ENCODE measurements around the gene BDH1. TPM values are rescaled to one million over a fixed set of nuclear protein-coding genes. Genes with fewer than 3 reads are reported as not detected.

Gene BDH1
- total and polyA plus RNA-seq, 2 of the 8 experiments (the other 6 are each of a cell fraction or from before 2014, with no cell fraction given), result 27.2 to 28.1 TPM

DNA sequence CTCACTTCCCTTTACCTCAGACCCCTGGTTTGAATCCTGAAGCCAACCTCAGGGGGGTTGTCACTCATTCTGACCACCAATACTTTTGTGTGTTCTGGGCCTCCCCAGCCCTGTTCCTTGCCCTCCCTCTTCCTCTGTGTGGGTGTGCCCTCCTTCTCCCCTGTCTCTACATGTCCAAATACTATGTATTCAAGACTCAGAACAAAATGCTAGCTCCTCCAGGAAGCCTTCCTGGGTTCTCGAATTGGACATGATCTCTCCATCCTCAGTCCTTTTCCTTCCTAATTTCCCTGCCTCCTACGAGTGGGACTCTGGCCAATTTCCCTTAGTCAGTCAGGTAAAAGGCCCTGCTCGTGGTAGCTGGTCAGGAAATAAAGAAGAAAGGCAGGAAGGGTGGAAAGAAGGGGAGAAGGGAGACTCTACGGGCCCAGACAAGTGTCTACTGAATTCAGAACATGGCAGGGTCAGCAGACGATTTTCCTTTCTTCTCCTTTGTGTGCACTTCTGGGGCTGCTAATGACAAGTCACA lies 79.7 kb downstream of the BDH1 start:
- ChIA-PET CTCF (ENCODE audit: partially characterized antibody) (interaction anchor here (0.7 kb wide), 1 partner anchor 21 kb away, joined by 3 read pairs; no protein-coding TSS in a partner anchor), POLR2A (ENCODE audit: partially characterized antibody) (no interaction called here)
- Histone ChIP-seq H3K18ac (ENCODE audit: extremely low read depth, low read length) (no peak overlapping the region), H3K79me2 (ENCODE audit: control insufficient read depth in 1 of 2, insufficient read depth in 2 of 2, low read length in 2 of 2) (no peaks in the 10 kb centered on the region), H3K56ac (replicated peaks; ENCODE audit: insufficient read length, low read depth, low read length) (no peak overlapping the region), H3K9ac (replicated peaks in 1 of 4; ENCODE audit: extremely low read depth in 1 of 4, low read depth in 3 of 4, low read length in 3 of 4) (no peak overlapping the region), H2BK20ac (ENCODE audit: low read length) (no peak overlapping the region), H3K4me3 (ENCODE audit: extremely low read depth in 1 of 4, insufficient read depth in 2 of 4, low read depth in 3 of 4, low read length in 4 of 4) (no peak overlapping the region), H2AK5ac (ENCODE audit: low read depth, low read length) (no peak overlapping the region), H3K4me2 (ENCODE audit: insufficient read depth in 1 of 2, low read depth in 2 of 2, low read length in 2 of 2) (no peak overlapping the region), H3K4me1 (replicated peaks in 1 of 4; ENCODE audit: control insufficient read depth in 3 of 4, insufficient read depth in 4 of 4, low read length in 3 of 4) (peaks cover 0 to 3% (median 0%) of the 10 kb centered on the region in 4 experiments; a peak in 1 of 7 replicates), H3K23ac (ENCODE audit: insufficient read length) (no peak overlapping the region), H3K4ac (replicated peaks; ENCODE audit: insufficient read length, low read depth, low read length) (no peak overlapping the region), H2BK15ac (ENCODE audit: low read length) (no peak overlapping the region), H4K8ac (ENCODE audit: extremely low read depth, insufficient read depth, low read length) (no peak overlapping the region), H3K9me3 (ENCODE audit: insufficient read depth in 2 of 2, low read depth in 1 of 2, low read length in 1 of 2) (no peaks in the 10 kb centered on the region), H3K23me2 (ENCODE audit: low read depth, low read length) (no peaks in the 10 kb centered on the region), H2BK120ac (replicated peaks; ENCODE audit: low read depth, low read length) (no peak overlapping the region), H2BK12ac (ENCODE audit: low read depth, low read length) (no peak overlapping the region), H4K5ac (ENCODE audit: insufficient read length, low read depth, low read length) (no peak overlapping the region), H3K79me1 (ENCODE audit: low read depth, low read length) (no peaks in the 10 kb centered on the region), H2BK5ac (ENCODE audit: low read depth, low read length) (no peak overlapping the region), H3K14ac (ENCODE audit: insufficient read length) (no peak overlapping the region), H4K91ac (replicated peaks; ENCODE audit: insufficient read length, low read length) (no peak overlapping the region), H3K27me3 (replicated peaks in 1 of 4; ENCODE audit: control insufficient read depth in 3 of 4, extremely low read depth in 1 of 4, insufficient read depth in 3 of 4, low read length in 3 of 4) (peaks cover 0 to 3% (median 0%) of the 10 kb centered on the region in 4 experiments; a peak in 1 of 7 replicates), H2AFZ (ENCODE audit: low read length) (peak overlapping the region; percentile 89; the same call in 1 of the 2 replicates), H3K27ac (ENCODE audit: low read depth, low read length) (no peak overlapping the region), H3K36me3 (ENCODE audit: control insufficient read depth in 2 of 4, insufficient read depth in 4 of 4, low read length in 3 of 4) (no peaks in the 10 kb centered on the region), H4K20me1 (replicated peaks in 1 of 2; ENCODE audit: control insufficient read depth in 1 of 2, insufficient read depth in 2 of 2, low read length in 2 of 2) (no peaks in the 10 kb centered on the region)
- no peak for DNase-seq (ENCODE audit: low read depth in 1 of 2, low spot score in 2 of 2)
- TF ChIP-seq RXRA (IDR thresholded peaks at IDR 0.05; ENCODE audit: insufficient read depth, low read depth, low read length), result no peak
- no peak for TF ChIP-seq SUZ12 (IDR thresholded peaks at IDR 0.05; ENCODE audit: low read length)
- no peak for TF ChIP-seq CHD2 (IDR thresholded peaks at IDR 0.05; ENCODE audit: low read length)
- TF ChIP-seq RBBP5 (IDR thresholded peaks at IDR 0.05; ENCODE audit: borderline replicate concordance, low read depth, low read length), result no peak
- no peak for TF ChIP-seq KDM5A (IDR thresholded peaks at IDR 0.05; ENCODE audit: low read length)
- TF ChIP-seq, protein P1, sequence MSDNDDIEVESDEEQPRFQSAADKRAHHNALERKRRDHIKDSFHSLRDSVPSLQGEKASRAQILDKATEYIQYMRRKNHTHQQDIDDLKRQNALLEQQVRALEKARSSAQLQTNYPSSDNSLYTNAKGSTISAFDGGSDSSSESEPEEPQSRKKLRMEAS (IDR thresholded peaks at IDR 0.05), result no peak
- FAIRE-seq, result no peak
- WGBS, 2 experiments (ENCODE audit: extremely low coverage in 1 of 2, insufficient coverage in 1 of 2, insufficient read length in 1 of 2, insufficient replicate concordance in 2 of 2, low coverage in 1 of 2, low lambda C conversion rate in 2 of 2, missing lambda C conversion rate in 1 of 2), result 83% methylated on average over 5 of the region's 5 CpGs; no CpG with 5 or more reads in 1 of the 2 experiments
